ENCODE results near the gene SLC35G3.

GRCh38 chr17:35167046-35167445 is 27.1 kb downstream of the SLC35G3 start:
- no peak for TF ChIP-seq POLR2A (IDR thresholded peaks at IDR 0.05; ENCODE audit: low read length)
- no peak for TF ChIP-seq GATA1 (IDR thresholded peaks at IDR 0.05; ENCODE audit: low read depth, low read length)
